Esophagus muscularis mucosa (tissue), 4 donors: Measurements from ENCODE around the gene NAA15.
"Not testable (repeated sequence)": the region's sequence is repeated elsewhere in the genome, so short reads cannot be mapped to it uniquely, and the experiment has no call there.

Source experiments
- EP300 ChIP-seq: sonication (generic); formaldehyde crosslinking; IDR thresholded peaks from one replicate; pipeline ENCODE4 v1.6.1; 2017; ENCODE audit warnings: antibody characterized with exemption
- POLR2A ChIP-seq: fragments of 450-650 bp; IDR thresholded peaks from one replicate; pipeline ENCODE4 v1.6.1; 2017; ENCODE audit warnings: antibody characterized with exemption, moderate library complexity, mild to moderate bottlenecking, low read depth
- POLR2AphosphoS5 ChIP-seq, 2 donors: sonication (generic); formaldehyde crosslinking; IDR thresholded peaks; one replicate each; pipeline ENCODE4 v1.6.1; 2017; ENCODE audit warnings: antibody characterized with exemption in 2 of 2
- TF ChIP-seq, protein P1 (sequence below), 3 experiments: fragments of 200-600 bp in 2 of 3; fragments of 450-650 bp in 1 of 3; sonication (generic) in 2 of 3; IDR thresholded peaks; one replicate each; pipeline ENCODE4 v1.5.1; 2017 to 2019; ENCODE audit warnings: antibody characterized with exemption in 3 of 3, mild to moderate bottlenecking in 2 of 3, moderate library complexity in 1 of 3

DNA sequence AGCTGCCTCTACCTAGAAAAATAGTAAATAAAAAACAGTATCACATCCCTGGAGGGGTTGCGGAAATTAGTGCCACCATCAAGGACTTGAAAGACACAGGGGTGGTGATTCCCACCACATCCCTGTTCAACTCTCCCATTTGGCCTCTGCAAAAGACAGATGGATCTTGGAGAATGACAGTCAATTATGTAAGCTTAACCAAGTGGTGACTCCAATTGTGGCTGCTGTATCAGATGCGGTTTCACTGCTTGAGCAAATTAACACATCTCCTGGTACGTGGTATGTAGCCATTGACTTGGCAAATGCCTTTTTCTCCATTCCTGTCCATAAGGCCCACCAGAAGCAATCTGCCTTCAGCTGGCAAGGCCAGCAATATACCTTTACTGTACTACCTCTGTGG is 143.6 kb downstream of the NAA15 start:
- TF ChIP-seq, protein P1, sequence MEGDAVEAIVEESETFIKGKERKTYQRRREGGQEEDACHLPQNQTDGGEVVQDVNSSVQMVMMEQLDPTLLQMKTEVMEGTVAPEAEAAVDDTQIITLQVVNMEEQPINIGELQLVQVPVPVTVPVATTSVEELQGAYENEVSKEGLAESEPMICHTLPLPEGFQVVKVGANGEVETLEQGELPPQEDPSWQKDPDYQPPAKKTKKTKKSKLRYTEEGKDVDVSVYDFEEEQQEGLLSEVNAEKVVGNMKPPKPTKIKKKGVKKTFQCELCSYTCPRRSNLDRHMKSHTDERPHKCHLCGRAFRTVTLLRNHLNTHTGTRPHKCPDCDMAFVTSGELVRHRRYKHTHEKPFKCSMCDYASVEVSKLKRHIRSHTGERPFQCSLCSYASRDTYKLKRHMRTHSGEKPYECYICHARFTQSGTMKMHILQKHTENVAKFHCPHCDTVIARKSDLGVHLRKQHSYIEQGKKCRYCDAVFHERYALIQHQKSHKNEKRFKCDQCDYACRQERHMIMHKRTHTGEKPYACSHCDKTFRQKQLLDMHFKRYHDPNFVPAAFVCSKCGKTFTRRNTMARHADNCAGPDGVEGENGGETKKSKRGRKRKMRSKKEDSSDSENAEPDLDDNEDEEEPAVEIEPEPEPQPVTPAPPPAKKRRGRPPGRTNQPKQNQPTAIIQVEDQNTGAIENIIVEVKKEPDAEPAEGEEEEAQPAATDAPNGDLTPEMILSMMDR (IDR thresholded peaks at IDR 0.05) = not testable (repeated sequence)
- TF ChIP-seq EP300; POLR2A; POLR2AphosphoS5 (IDR thresholded peaks at IDR 0.05): not testable (repeated sequence)
